GM12891 (cell line): ENCODE results near the gene MOB1A. TPM values are rescaled to one million over a fixed set of nuclear protein-coding genes. Genes with fewer than 3 reads are reported as not detected.
A peak's percentile ranks its signal among the peaks of the same experiment; 100 is the strongest.

ENCODE experiments used
- DNase-seq: peaks from one replicate; pipeline ENCODE4 v3.0.0; 2011; ENCODE audit warnings: low spot score; ENCODE audit not compliant: insufficient read length
- FAIRE-seq: peaks from 2 replicates; lab custom pipeline; 2011; peaks lifted over from hg19 to GRCh38; lab: Jason Lieb, UNC
- PAX5 ChIP-seq: IDR thresholded peaks from 2 replicates; pipeline ENCODE4 v1.6.1; 2011; ENCODE audit warnings: low read length, moderate library complexity, mild to moderate bottlenecking; ENCODE audit not compliant: insufficient read depth, severe bottlenecking
- POLR2A ChIP-seq: IDR thresholded peaks from 2 replicates; pipeline ENCODE4 v1.6.1; 2011; ENCODE audit warnings: low read depth, low read length, control low read depth
- POLR2AphosphoS5 ChIP-seq: IDR thresholded peaks from 2 replicates; pipeline ENCODE4 v1.6.1; 2011; ENCODE audit warnings: low read depth, low read length, control low read depth
- POU2F2 ChIP-seq: IDR thresholded peaks from 2 replicates; pipeline ENCODE4 v1.6.1; 2011; ENCODE audit warnings: low read depth, mild to moderate bottlenecking, control low read depth, low read length, moderate library complexity
- SPI1 ChIP-seq: IDR thresholded peaks from 2 replicates; pipeline ENCODE4 v1.6.1; 2011; ENCODE audit warnings: low read depth, low read length, control low read depth
- TAF1 ChIP-seq: IDR thresholded peaks from 2 replicates; pipeline ENCODE4 v1.6.1; 2011; ENCODE audit warnings: low read depth, low read length, control low read depth
- polyA plus RNA-seq: library from polyadenylated mRNA; unstranded; fragments of >200 nt; gene quantifications from one replicate; pipeline ENCODE4 v1.2.1, GENCODE V29; 2012; ENCODE audit warnings: low read depth, missing spikeins, inconsistent platforms; ENCODE audit not compliant: missing spikeins

MOB1A gene
- 60.5 TPM for polyA plus RNA-seq

DNA sequence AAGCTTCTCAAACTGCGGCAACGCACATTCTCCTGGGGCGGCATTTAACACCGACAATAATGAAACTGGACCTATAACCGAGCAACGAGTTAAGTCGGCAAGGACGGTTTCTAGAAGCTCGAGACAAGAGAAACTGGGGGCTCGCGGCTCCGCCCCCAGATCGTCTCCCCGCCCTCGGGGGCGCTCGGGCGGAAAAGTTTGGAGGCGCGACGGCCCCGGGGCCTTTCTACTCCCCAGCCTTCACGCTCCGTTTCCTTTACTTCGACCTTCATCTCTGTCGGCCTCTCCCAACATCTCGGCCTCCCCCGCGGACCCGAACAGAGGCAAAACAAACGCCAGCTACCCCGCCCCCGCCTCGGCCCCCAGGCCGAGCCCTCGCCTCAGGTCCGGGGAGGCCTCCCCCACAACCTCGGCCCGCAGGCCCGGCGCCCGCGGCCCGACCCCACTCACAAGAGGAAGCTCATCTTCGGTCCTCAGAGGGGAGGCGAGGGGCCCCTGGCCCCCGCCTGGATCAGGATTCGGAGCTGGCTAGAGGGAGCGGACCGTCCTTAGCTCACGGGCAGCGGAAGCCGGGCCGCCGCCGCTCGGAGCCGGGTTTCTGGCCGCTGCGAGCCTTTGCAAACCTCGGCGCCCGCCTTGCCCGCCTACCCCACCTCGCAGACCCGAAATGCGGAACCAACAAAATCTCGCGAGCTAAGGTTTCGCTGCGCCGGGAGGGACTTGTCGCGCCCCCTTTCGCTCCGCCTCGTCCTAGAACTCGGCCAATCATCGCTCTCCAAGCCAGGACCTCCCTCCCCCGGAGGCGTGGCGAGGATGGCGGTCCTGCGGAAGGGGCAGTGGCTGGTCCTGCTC lies at the start of gene MOB1A:
Gene MOB1A, minus strand, starts transcription at position 669 of the 852 bp plus-strand sequence. Its CDS starts 205 bp downstream, at position 464.
- FAIRE-seq = peak; percentile 96
- peak; percentile 95 for TF ChIP-seq TAF1
- TF ChIP-seq POLR2A = peak; percentile 88
- peak; percentile 98 for TF ChIP-seq PAX5
- TF ChIP-seq POLR2AphosphoS5 = peak; percentile 71; the same call in 1 of the 2 replicates
- TF ChIP-seq POU2F2 = peak; percentile 67; the same call in 1 of the 2 replicates
- no peak for TF ChIP-seq SPI1
- DNase-seq = peak; percentile 69

DNA sequence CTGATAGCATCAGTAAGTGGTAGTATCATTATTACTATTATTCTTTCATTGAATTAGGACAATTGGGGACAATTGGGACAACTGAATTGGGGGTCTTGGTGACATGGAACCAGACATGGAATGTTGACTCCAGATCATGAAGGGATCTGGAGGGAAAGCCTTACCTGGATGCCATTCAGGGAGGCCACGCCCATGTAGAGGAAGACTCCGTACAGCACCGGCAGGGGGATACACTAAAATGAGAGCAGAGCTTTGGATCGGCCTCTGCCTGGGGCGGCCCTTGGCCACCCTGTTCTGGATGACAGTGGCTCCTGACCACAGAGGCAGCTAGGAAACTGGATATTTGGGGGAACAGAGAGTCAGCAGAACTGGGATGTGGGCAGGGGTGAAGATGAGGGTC lies 49.0 kb upstream of the MOB1A start:
- TF ChIP-seq POLR2A (no peak), POU2F2 (no peak), PAX5 (no peak), TAF1 (no peak), SPI1 (no peak), POLR2AphosphoS5 (no peak)
- DNase-seq (no peak), FAIRE-seq (no peak)

DNA sequence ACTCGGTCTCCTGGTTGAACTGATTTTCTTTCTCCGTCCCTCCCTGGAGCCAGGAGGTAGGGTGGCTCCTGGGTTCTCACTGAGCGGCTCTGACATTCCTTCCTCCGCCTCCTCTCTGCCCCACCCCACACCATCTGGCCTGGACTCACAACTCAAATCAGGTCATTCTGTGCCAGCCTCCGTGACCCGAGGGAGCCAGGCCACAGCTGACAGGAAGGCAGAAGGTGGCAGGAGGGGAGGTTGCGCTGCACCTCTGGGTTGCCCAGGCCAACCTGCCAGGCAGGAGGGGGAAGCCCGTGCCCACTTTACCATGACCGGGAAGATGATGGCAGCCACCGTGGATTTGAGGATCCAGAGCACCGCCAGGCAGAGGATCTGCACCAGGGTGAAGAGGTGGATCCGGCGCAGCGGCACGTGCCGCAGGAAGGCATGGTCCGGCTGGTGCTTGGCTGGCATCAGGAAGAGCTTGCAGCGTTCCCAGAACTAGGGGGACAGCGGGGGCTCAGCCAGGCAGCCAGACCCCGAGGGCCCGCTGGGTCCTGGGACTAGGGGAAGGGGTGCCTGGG lies 48.1 kb upstream of the MOB1A start:
- DNase-seq (no peak), FAIRE-seq (no peak)
- TF ChIP-seq POU2F2 (no peak), POLR2AphosphoS5 (no peak), PAX5 (no peak), TAF1 (no peak), SPI1 (no peak), POLR2A (no peak)

DNA sequence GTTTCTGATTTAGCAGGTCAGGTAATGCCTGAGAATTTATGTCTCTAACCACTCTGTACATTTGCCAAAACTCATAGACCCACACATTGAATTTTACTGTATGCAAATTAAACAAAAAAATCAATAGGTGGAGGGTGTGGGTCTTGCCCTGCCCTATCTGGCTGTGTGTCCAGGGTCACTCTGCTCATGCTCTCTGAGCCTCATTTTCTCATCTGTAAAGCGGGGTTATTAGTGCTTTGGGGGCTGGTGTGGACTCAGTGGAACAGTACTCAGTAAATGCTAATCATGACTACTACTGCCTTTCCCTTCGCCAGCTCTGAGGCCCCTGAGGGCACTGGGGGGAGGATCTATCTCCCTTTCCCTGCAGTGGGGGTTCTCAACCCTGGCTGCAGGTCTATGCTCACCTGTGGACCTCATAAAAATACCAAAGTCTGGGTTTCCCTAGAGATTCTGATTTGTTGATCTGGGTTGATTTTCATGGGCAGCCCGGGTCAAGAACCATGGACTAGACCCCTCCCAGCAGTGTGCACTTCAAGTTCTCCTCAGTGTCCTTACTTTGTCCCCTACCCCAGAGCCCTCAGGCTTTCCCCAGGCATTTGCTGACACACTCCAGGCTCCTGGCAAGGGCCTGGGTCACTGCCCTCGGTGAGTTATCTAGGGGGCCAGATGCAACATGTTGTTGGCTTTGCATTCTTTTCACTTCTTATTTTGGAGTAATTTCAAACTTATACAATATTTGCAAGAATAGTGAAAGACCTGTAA lies 47.2 kb upstream of the MOB1A start:
- no peak for FAIRE-seq
- no peak for DNase-seq
- no peak for TF ChIP-seq POU2F2
- no peak for TF ChIP-seq SPI1
- TF ChIP-seq POLR2A = no peak
- TF ChIP-seq PAX5 = no peak
- TF ChIP-seq TAF1 = no peak
- no peak for TF ChIP-seq POLR2AphosphoS5

DNA sequence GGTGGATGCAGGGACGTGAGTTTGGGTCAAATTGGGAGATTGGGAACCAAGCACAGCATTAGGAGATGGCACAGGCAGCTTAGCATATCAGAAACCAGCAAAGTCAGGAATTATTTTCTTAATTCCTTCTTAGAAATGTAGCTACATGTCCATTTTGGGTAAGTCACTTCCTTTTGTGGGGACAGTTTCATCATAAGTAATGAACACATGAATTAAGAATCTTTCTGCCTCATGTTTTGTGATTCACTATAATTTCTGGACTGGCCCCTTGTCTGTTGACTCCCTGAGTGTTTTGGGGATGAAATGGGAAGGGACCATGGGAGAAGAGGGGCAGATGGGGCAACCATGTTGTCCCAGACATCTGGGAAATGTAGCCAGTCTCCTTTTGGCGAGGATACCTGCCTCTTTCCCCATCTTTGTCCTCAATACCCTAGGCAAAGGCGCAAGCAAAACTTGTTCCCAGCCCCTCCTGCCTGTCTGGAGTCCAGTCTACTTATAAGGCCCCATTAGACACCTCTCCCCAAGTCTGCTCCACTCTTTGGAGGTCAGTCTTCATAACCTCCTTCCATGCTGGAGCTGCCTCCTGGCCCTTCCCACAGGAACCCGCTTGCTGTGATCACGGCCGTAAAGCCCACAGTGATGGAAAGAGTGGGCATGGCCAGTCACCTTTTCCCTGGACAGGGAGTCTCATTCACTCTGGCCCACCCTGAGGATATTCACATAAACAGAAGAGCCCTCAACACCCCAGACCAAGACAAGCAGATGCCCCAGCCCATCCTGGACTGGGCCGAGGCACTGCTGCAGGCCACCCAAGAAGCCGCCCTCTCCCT lies 45.5 kb upstream of the MOB1A start:
- 0 out of 2 replicates have a peak, but pooled peaks have one; percentile 43 for TF ChIP-seq POLR2AphosphoS5
- no peak for TF ChIP-seq TAF1
- DNase-seq (no peak), FAIRE-seq (no peak)

DNA sequence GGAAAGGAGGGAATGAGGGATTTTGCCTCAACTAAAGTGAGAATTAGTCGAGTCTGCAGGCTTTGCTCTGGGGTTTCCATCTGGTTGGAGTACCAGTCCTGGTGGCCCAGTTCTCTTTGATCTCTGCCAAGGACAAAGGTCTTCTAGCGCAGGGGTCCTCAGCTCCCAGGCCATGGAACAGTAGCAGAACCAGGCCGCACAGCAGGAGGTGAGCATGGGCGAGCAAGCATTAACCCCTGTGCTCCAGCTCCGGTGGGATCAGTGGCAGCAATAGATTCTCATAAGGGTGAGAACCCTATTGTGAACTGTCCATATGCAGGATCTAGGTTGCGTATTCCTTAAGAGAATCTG lies 43.6 kb upstream of the MOB1A start:
- FAIRE-seq (no peak), DNase-seq (no peak)

DNA sequence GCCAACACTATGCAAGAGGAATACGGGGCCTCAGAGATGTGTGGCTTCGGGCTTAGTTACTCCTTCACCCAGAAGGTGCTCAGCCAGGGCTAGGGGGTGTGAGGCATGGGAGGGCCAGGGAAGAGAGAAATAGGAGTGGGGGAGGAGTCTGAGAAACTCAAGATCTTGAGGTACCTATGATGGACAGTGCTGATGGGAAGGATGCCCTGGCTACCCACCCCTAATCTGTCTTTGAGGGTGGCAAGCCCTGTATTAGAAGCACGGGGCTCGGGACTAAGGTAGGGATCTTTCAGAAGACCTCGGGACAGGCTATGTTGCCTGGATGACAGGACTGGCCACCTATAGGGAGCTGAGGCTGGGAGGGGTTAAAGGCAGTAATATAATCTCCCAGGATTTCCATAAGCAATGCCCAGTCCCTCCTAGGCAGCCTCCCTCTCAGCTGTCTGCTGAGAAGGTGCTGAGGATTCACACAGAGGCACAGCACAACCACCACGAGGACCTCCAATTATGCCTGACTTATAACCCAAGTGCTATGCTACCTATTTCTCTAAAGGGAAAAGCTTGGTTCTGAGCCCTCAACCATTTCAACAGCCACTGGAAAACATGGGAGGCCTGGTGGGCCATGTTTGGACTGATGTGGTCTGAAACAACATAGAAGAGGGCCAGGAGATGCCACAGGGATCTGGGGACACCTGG lies 43.1 kb upstream of the MOB1A start:
- FAIRE-seq (no peak), DNase-seq (no peak)
- no peak for TF ChIP-seq SPI1
- peak; percentile 44; the same call in 1 of the 2 replicates for TF ChIP-seq POLR2A

More for the DNA sequence above, 43.6 kb upstream of the MOB1A start:
- TF ChIP-seq SPI1 (no peak), POU2F2 (no peak), POLR2A (0 out of 2 replicates have a peak, but pooled peaks have one; percentile 12), PAX5 (no peak), POLR2AphosphoS5 (peak; percentile 66; the same call in 1 of the 2 replicates), TAF1 (no peak)

DNA sequence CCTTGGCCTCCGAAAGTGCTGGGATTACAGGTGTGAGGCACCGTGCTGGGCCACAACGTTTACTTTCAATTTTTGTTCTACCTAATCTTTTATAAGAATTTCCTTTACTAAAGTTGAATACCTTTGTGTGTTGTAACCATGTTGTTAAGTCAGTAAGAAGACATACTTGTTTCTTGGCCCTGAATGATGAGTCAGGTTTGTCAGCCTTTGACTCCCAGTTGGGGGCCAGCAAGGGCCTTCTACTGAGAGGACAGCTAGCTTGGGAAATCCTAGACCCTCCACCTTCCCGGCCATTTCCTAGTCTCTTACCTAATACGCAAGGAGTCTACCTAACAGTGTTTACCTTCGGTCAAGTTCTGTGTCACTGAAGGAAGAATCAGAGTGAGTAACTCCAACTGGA lies 42.4 kb upstream of the MOB1A start:
- TF ChIP-seq POLR2A (no peak), SPI1 (no peak), PAX5 (no peak), POU2F2 (no peak), POLR2AphosphoS5 (no peak), TAF1 (no peak)
- no peak for DNase-seq
- FAIRE-seq = no peak
